GM20431 (cell line): ENCODE results near the gene GPR146.

Experiments used
- in situ Hi-C: fragments of 300-500 bp; cut with MseI, MboI; formaldehyde crosslinking; loops from one replicate; pipeline ENCODE4 v1.15.0; 2020; ENCODE audit warnings: low sequenced_read_pairs; ENCODE audit not compliant: unreplicated experiment

GPR146 gene

GRCh38 chr7:1040790-1041189 is 3.6 kb upstream of the GPR146 start:
- in situ Hi-C loops, result no loop called here

- in situ Hi-C loops, result no loop called here
Measured at GRCh38 chr7:1041551-1042491, 2.5 kb upstream of the GPR146 start.

GRCh38 chr7:1042492-1042833 is 1.9 kb upstream of the GPR146 start:
- in situ Hi-C loops, result no loop called here

GRCh38 chr7:1043552-1044188 is 676 bp upstream of the GPR146 start:
- in situ Hi-C loops, result no loop called here

GRCh38 chr7:1045069-1046063 is 1.0 kb downstream of the GPR146 start:
- in situ Hi-C loops, result no loop called here

- in situ Hi-C loops, result no loop called here
Measured at GRCh38 chr7:1046722-1047679, 2.7 kb downstream of the GPR146 start.

GRCh38 chr7:1049006-1049741 is 4.8 kb downstream of the GPR146 start:
- in situ Hi-C loops, result no loop called here

- in situ Hi-C loops, result no loop called here
Measured at GRCh38 chr7:1049801-1050200, 5.5 kb downstream of the GPR146 start.

GRCh38 chr7:1050254-1050906 is 6.0 kb downstream of the GPR146 start:
- in situ Hi-C loops, result no loop called here

- in situ Hi-C loops, result no loop called here
Measured at GRCh38 chr7:1050956-1051690, 6.8 kb downstream of the GPR146 start.

GRCh38 chr7:1052031-1052818 is 7.9 kb downstream of the GPR146 start:
- in situ Hi-C loops, result no loop called here

- in situ Hi-C loops, result no loop called here
Measured at GRCh38 chr7:1053002-1053411, 8.7 kb downstream of the GPR146 start.

GRCh38 chr7:1053816-1054370 is 9.5 kb downstream of the GPR146 start:
- in situ Hi-C loops, result no loop called here

- in situ Hi-C loops, result no loop called here
Measured at GRCh38 chr7:1054438-1054837, 10.1 kb downstream of the GPR146 start.

- in situ Hi-C loops, result no loop called here
Measured at GRCh38 chr7:1054861-1055450, 10.6 kb downstream of the GPR146 start.

- in situ Hi-C loops, result no loop called here
Measured at GRCh38 chr7:1055491-1055955, 11.2 kb downstream of the GPR146 start.
